Ovary (tissue), 9 donors: ENCODE measurements around the gene CNNM4. TPM values are rescaled to one million over a fixed set of nuclear protein-coding genes. Genes with fewer than 3 reads are reported as not detected.

Source experiments
- DNase-seq, 5 donors: peaks; one replicate each; pipeline ENCODE4 v3.0.0-alpha.2; 2019 to 2020
- H3K27ac ChIP-seq, 2 donors: fragments of 200-600 bp; one replicate each; pipeline versions ENCODE4 v1.5.1 to v1.8.0; 2019 to 2022
- H3K27me3 ChIP-seq: fragments of 200-600 bp; one replicate; pipeline ENCODE4 v1.8.0; 2022
- H3K36me3 ChIP-seq: fragments of 200-600 bp; sonication (generic); one replicate; pipeline ENCODE4 v1.5.1; 2019
- H3K4me1 ChIP-seq: one replicate; pipeline ENCODE4 v1.8.1; 2013; ENCODE audit warnings: mild to moderate bottlenecking, moderate library complexity; ENCODE audit not compliant: insufficient read depth
- H3K4me3 ChIP-seq: fragments of 200-600 bp; sonication (generic); one replicate; pipeline ENCODE4 v1.5.1; 2017
- H3K9me3 ChIP-seq, 2 donors: fragments of 200-600 bp in 1 of 2; sonication (generic) in 1 of 2; one replicate each; pipeline versions ENCODE4 v1.5.1 to v1.8.1; 2013 to 2019; ENCODE audit warnings: mild to moderate bottlenecking in 1 of 2, moderate library complexity in 1 of 2
- EP300 ChIP-seq: sonication (generic); formaldehyde crosslinking; IDR thresholded peaks from one replicate; pipeline ENCODE4 v1.6.1; 2017; ENCODE audit warnings: antibody characterized with exemption
- POLR2A ChIP-seq: fragments of 450-650 bp; IDR thresholded peaks from one replicate; pipeline ENCODE4 v1.6.1; 2017; ENCODE audit warnings: antibody characterized with exemption, mild to moderate bottlenecking, moderate library complexity
- WGBS, 3 donors: extraction: QIAGEN DNeasy Blood & Tissue Kit in 1 of 3; methylation state at CpG; one replicate each; pipeline versions ENCODE4 v1.1.5 to v1.1.7; 2013 to 2017; 5-methylcytosine and 5-hydroxymethylcytosine counted together
- intact Hi-C, 4 donors: fragments of 100-400 bp; cut with DNase I; formaldehyde crosslinking; loops; one replicate each; pipeline versions ENCODE4 v1.11.0 to v1.15.1; 2022 to 2023
- polyA plus RNA-seq, 2 donors: library from polyadenylated mRNA; stranded (reverse); fragments of 200-250 nt in 1 of 2; fragments of 350-450 nt in 1 of 2; fragmentation: Illumina TruSeq in 1 of 2; extraction: RNeasy Lipid Tissue Mini Kit (QIAGEN cat#74804) in 1 of 2; gene quantifications; one replicate each; pipeline ENCODE4 v1.2.3, GENCODE V29; 2013 to 2014
- total RNA-seq, 7 donors: library from RNA; depleted of rRNA in 2 of 7; stranded (reverse); fragments of >200 nt in 2 of 7; fragmentation: NEBNext Ultra II Directional in 3 of 7; extraction: Animal tissue kit (Norgen Biotek cat#: 25700) in 3 of 7; gene quantifications; one replicate each; pipeline versions ENCODE4 v1.1.0 to v1.2.4, GENCODE V29; 2016 to 2023
- TF ChIP-seq, protein P1 (sequence below), 3 donors: fragments of 450-650 bp in 2 of 3; fragments of 200-600 bp in 1 of 3; IDR thresholded peaks; one replicate each; pipeline versions ENCODE4 v1.5.1 to v1.8.0; 2016 to 2022; ENCODE audit warnings: antibody characterized with exemption in 3 of 3, mild to moderate bottlenecking in 1 of 3
- donor health status: DM: no; HTN: no; CAD: no; lungs with moderate emphysema.
- donor health status: DM: no; HTN: no; CAD: no.
- donor health status: Bipolar disorder and iron deficiency.
- donor health status: DM: yes; HTN: yes; CAD: no.
- donor health status: DM: no; HTN: no; CAD: no.
- donor health status: DM: yes; HTN: yes; CAD: no.

The CNNM4 gene
- total and polyA plus RNA-seq, 9 donors, result 2.7 to 8.3 (median 7.0) TPM

DNA sequence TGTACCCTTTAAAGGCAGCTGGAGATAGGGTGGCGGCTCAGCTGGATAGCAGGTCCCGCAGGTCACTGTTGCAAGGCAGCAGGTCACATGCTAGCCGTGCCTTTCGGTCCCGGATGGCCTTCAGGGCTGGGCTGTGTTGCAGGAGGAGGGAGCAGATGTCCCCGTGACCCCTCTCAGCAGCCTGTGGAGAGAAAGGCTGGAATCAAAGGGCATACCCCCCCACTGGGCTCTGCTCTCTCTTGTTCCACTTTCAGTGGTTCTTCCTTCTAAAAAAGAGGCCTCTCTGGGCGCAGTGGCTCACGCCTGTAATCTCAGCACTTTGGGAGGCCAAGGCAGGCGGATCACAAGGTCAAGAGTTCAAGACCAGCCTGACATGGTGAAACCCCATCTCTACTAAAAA lies 87.6 kb downstream of the CNNM4 start:
- WGBS, 3 donors, result 55 to 73% (median 70%) methylated on average over 9 of the region's 9 CpGs
- no peak for DNase-seq
- no peaks in the 10 kb centered on the region for H3K36me3 ChIP-seq
- H3K9me3 ChIP-seq, result no peaks in the 10 kb centered on the region
- intact Hi-C loops, result no loop called here
- H3K27ac ChIP-seq, result no peak overlapping the region
- TF ChIP-seq EP300 (no peak), POLR2A (no peak)
- TF ChIP-seq, protein P1, sequence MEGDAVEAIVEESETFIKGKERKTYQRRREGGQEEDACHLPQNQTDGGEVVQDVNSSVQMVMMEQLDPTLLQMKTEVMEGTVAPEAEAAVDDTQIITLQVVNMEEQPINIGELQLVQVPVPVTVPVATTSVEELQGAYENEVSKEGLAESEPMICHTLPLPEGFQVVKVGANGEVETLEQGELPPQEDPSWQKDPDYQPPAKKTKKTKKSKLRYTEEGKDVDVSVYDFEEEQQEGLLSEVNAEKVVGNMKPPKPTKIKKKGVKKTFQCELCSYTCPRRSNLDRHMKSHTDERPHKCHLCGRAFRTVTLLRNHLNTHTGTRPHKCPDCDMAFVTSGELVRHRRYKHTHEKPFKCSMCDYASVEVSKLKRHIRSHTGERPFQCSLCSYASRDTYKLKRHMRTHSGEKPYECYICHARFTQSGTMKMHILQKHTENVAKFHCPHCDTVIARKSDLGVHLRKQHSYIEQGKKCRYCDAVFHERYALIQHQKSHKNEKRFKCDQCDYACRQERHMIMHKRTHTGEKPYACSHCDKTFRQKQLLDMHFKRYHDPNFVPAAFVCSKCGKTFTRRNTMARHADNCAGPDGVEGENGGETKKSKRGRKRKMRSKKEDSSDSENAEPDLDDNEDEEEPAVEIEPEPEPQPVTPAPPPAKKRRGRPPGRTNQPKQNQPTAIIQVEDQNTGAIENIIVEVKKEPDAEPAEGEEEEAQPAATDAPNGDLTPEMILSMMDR (IDR thresholded peaks at IDR 0.05), result no peak
- no peak overlapping the region for H3K4me3 ChIP-seq
- no peaks in the 10 kb centered on the region for H3K27me3 ChIP-seq
- H3K4me1 ChIP-seq, result no peaks in the 10 kb centered on the region

DNA sequence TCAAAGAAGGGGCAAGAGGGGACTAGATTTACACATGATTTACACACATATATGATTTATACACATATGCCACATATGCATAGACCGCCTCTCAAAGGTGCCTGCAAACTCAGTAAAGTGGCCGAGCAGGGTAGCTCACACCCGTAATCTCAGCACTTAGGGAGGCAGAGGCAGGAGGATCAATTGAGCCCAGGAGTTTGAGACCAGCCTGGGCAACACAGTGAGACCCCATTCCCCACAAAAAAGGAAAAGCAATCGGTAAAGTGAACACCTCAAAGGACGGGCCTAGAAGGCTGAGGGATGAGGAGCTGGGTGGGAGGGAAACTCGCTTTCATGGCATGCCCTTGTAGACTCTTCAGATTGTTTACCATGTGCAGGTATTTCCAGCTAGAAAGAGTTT lies 92.0 kb downstream of the CNNM4 start:
- DNase-seq, result no peak
- Histone ChIP-seq H3K36me3 (no peaks in the 10 kb centered on the region), H3K9me3 (no peaks in the 10 kb centered on the region), H3K27me3 (no peaks in the 10 kb centered on the region), H3K4me3 (no peak overlapping the region), H3K4me1 (peaks cover 10% of the 10 kb centered on the region), H3K27ac (no peak overlapping the region)
- WGBS, 3 donors, result 91 to 97% (median 93%) methylated on average over 6 of the region's 6 CpGs
- intact Hi-C loops, result no loop called here
- no peak for TF ChIP-seq POLR2A
- TF ChIP-seq EP300, result no peak

DNA sequence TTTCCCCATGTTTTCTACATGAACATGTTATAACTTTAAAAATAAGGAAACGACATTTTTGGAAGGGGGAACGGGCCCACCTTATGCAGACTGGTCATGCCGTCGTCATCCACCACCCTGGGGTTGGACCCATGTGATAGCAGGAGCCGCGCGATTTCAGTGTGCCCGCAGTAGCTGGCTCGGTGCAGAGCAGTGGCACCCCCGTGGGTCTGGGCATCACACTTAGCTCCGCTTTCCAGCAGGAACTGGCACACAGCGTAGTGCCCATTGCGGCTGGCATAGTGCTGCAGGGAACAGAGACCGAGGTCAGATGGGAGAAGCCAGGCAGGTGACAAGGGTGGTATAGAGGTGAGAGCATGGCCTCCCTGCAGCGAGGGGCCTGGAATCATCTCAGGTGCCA lies 92.6 kb downstream of the CNNM4 start:
- WGBS, 3 donors, result 91 to 94% (median 93%) methylated on average over 15 of the region's 15 CpGs
- Histone ChIP-seq H3K9me3 (no peaks in the 10 kb centered on the region), H3K4me3 (no peak overlapping the region), H3K27me3 (no peaks in the 10 kb centered on the region), H3K27ac (no peak overlapping the region), H3K36me3 (no peaks in the 10 kb centered on the region), H3K4me1 (peaks cover 10% of the 10 kb centered on the region)
- no peak for TF ChIP-seq POLR2A
- TF ChIP-seq, protein P1 (IDR thresholded peaks at IDR 0.05), result no peak
- no peak for DNase-seq
- intact Hi-C loops, result no loop called here

DNA sequence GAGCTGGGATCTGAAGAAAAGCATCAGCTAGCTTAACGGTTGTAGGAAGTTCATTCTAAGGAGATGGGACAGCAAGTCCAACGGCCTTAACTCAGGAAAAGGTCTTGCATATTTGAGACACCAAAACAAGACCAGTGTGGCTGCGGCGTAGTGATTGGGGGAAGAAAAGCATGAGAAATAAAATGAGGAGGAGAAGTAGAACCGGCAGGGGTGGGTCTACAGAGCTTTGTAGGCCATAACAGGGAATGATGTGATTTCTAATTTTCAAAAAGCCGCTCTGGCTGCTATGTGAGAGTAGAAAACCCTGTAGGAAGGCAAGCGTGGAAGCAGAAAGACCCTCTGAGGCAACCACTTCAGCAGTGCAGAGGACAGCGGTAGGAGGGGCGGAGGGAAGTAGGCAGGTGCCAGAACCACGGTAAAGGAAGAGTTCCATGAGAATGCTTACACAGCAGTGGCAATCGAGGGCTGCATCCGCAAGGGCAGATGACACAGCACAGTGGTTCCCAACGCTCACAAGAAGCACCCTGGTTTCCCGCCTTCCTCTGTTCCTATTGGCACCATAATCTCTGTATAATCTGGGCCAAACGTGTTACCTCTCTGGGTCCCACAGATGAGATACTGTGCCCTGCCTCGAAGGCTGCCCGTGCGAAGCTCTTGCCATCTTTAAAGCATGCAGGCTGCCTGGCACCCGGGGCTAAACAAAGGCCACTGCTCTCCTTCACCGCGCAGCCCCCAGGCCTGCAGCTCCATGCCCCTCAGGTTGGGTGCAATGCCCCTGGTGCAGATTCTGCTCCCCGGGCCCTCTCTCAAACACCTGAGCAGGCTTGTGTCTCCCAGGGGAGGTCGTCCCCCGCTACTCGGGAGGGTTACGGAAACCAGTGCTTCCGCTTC lies 96.3 kb downstream of the CNNM4 start:
- no peak for DNase-seq
- H3K9me3 ChIP-seq, result no peaks in the 10 kb centered on the region
- peak overlapping the region; percentile 96 for H3K4me3 ChIP-seq
- WGBS, 3 donors, result 11 to 13% (median 11%) methylated on average over 27 of the region's 27 CpGs
- no peaks in the 10 kb centered on the region for H3K36me3 ChIP-seq
- TF ChIP-seq EP300, result no peak
- TF ChIP-seq, protein P1 (IDR thresholded peaks at IDR 0.05), result no peak
- no peak for TF ChIP-seq POLR2A
- intact Hi-C loops, result loop anchor here in 2 of 4 donors (2.0 to 5.0 kb wide), 2 partner anchors 94 to 95 kb away; no protein-coding TSS in a partner anchor
- H3K27me3 ChIP-seq, result no peaks in the 10 kb centered on the region
- peak overlapping the region in 1 of 2 donors; percentile 62 for H3K27ac ChIP-seq
- peaks cover 14% of the 10 kb centered on the region for H3K4me1 ChIP-seq
